K562 (cell line): ENCODE results near the gene IFITM2. TPM values are rescaled to one million over a fixed set of nuclear protein-coding genes. Genes with fewer than 3 reads are reported as not detected.

Experiments
- BMI1 ChIP-seq: fragments of 150-350 bp; IDR thresholded peaks from 2 replicates; pipeline ENCODE4 v1.6.1; 2014; ENCODE audit warnings: low read length
- CC2D1A ChIP-seq: fragments of 450-650 bp; IDR thresholded peaks from 2 replicates; pipeline ENCODE4 v1.6.1; 2017; ENCODE audit warnings: mild to moderate bottlenecking
- CEBPG ChIP-seq, 3 experiments: fragments of 200-800 bp in 1 of 3; sonication (Bioruptor generic) in 1 of 3; sonication (generic) in 1 of 3; formaldehyde crosslinking in 1 of 3; IDR thresholded peaks in 2 of 3; conservative IDR thresholded peaks in 1 of 3; 2 replicates each; pipeline versions ENCODE4 v1.6.1 to v1.8.0; 2016 to 2022; ENCODE audit warnings: missing compliant biosample characterization in 2 of 3, missing genetic modification characterization in 2 of 3, mild to moderate bottlenecking in 1 of 3, missing genetic modification reagents in 1 of 3
- GATA2 ChIP-seq: sonication (generic); formaldehyde crosslinking; IDR thresholded peaks from 2 replicates; pipeline ENCODE4 v1.4.0; 2020; ENCODE audit warnings: mild to moderate bottlenecking, missing genetic modification reagents
- GATAD2B ChIP-seq: fragments of 450-650 bp; IDR thresholded peaks from 2 replicates; pipeline ENCODE4 v1.6.1; 2017; ENCODE audit warnings: mild to moderate bottlenecking, borderline replicate concordance
- KDM4B ChIP-seq, 2 experiments: fragments of 450-650 bp in 1 of 2; sonication (generic) in 1 of 2; IDR thresholded peaks; 2 replicates each; pipeline ENCODE4 v1.6.1; 2016 to 2017; ENCODE audit warnings: borderline replicate concordance in 2 of 2, antibody characterized with exemption in 1 of 2, low read depth in 1 of 2, mild to moderate bottlenecking in 1 of 2
- NR2C1 ChIP-seq, 2 experiments: fragments of 450-650 bp; IDR thresholded peaks; 2 replicates each; pipeline ENCODE4 v1.6.1; 2017; ENCODE audit warnings: mild to moderate bottlenecking in 2 of 2, antibody characterized with exemption in 1 of 2, inconsistent platforms in 1 of 2, missing compliant biosample characterization in 1 of 2, missing genetic modification characterization in 1 of 2
- RCOR1 ChIP-seq, 2 experiments: IDR thresholded peaks; 2 replicates each; pipeline ENCODE4 v1.6.1; 2012; ENCODE audit warnings: low read depth in 2 of 2, low read length in 2 of 2, borderline replicate concordance in 1 of 2, improper control_type of control experiment in 1 of 2
- RUNX1 ChIP-seq: sonication (generic); IDR thresholded peaks from 2 replicates; pipeline ENCODE4 v1.6.1; 2016; ENCODE audit warnings: antibody characterized with exemption, low read depth
- ZNF408 ChIP-seq: fragments of 250-450 bp; sonication (Bioruptor Pico); IDR thresholded peaks from 2 replicates; pipeline ENCODE4 v1.4.0; 2020; ENCODE audit warnings: low read depth, mild to moderate bottlenecking, moderate library complexity
- ZNF518B ChIP-seq: fragments of 250-450 bp; sonication (Bioruptor Pico); IDR thresholded peaks from 2 replicates; pipeline ENCODE4 v1.5.0; 2021; ENCODE audit warnings: mild to moderate bottlenecking, moderate library complexity
- polyA plus RNA-seq, 8 experiments: library from polyadenylated mRNA; depleted of rRNA in 4 of 8; stranded (reverse) in 5 of 8; unstranded in 3 of 8; fragments of >200 nt; fragmentation: Nextera tagmentation in 2 of 8; fragmentation: Illumina TruSeq in 1 of 8; extraction: Ambion mirVana in 2 of 8; extraction: Trizol in 1 of 8; gene quantifications; 2 replicates each; pipeline versions ENCODE4 v1.2.1 to v1.2.3, GENCODE V29; 2011 to 2014; ENCODE audit warnings: inconsistent platforms in 1 of 8, missing spikeins in 1 of 8
- total RNA-seq, 7 experiments: library from RNA; depleted of rRNA in 6 of 7; stranded (reverse); fragments of >200 nt in 6 of 7; fragmentation: Illumina TruSeq in 2 of 7; extraction: Trizol in 2 of 7; gene quantifications; 2 replicates each; pipeline versions ENCODE4 v1.2.1 to v1.2.3, GENCODE V29; 2011 to 2021; ENCODE audit warnings: low replicate concordance in 1 of 7
- TF ChIP-seq, protein P1 (sequence below): fragments of 250-450 bp; sonication (Bioruptor Pico); IDR thresholded peaks from 2 replicates; pipeline ENCODE4 v1.4.0; 2020
- TF ChIP-seq, protein P2 (sequence below): sonication (generic); formaldehyde crosslinking; IDR thresholded peaks from 2 replicates; pipeline ENCODE4 v1.8.0; 2022; ENCODE audit warnings: mild to moderate bottlenecking, missing genetic modification reagents, borderline replicate concordance

The IFITM2 gene
- total and polyA plus RNA-seq, 9 of the 15 experiments (the other 6 are each of a cell fraction or from before 2014, with no cell fraction given): 52.8 to 4,872 (median 356) TPM

GRCh38 chr11:334264-334994, 26.8 kb downstream of the IFITM2 start (continued):
- peak; percentile 56; the same call in 1 of the 2 replicates for TF ChIP-seq CEBPG (CRISPR knock-in tag; IDR thresholded peaks at IDR 0.05)
- TF ChIP-seq CEBPG (tag; conservative IDR thresholded peaks at IDR 0.05 in 1 of 2, IDR thresholded peaks at IDR 0.05 in 1 of 2): peak in 1 of 2 experiments; percentile 56; a peak in 1 of 4 replicates
- no peak for TF ChIP-seq GATA2 (CRISPR knock-in tag)
- no peak for TF ChIP-seq CC2D1A
- no peak for TF ChIP-seq ZNF408 (CRISPR knock-in tag)
- 0 out of 2 replicates have a peak, but pooled peaks have one; percentile 24 for TF ChIP-seq GATAD2B
- TF ChIP-seq KDM4B (IDR thresholded peaks at IDR 0.05; ENCODE audit: borderline replicate concordance in 2 of 2, low read depth in 1 of 2): no peak
- TF ChIP-seq, protein P1, sequence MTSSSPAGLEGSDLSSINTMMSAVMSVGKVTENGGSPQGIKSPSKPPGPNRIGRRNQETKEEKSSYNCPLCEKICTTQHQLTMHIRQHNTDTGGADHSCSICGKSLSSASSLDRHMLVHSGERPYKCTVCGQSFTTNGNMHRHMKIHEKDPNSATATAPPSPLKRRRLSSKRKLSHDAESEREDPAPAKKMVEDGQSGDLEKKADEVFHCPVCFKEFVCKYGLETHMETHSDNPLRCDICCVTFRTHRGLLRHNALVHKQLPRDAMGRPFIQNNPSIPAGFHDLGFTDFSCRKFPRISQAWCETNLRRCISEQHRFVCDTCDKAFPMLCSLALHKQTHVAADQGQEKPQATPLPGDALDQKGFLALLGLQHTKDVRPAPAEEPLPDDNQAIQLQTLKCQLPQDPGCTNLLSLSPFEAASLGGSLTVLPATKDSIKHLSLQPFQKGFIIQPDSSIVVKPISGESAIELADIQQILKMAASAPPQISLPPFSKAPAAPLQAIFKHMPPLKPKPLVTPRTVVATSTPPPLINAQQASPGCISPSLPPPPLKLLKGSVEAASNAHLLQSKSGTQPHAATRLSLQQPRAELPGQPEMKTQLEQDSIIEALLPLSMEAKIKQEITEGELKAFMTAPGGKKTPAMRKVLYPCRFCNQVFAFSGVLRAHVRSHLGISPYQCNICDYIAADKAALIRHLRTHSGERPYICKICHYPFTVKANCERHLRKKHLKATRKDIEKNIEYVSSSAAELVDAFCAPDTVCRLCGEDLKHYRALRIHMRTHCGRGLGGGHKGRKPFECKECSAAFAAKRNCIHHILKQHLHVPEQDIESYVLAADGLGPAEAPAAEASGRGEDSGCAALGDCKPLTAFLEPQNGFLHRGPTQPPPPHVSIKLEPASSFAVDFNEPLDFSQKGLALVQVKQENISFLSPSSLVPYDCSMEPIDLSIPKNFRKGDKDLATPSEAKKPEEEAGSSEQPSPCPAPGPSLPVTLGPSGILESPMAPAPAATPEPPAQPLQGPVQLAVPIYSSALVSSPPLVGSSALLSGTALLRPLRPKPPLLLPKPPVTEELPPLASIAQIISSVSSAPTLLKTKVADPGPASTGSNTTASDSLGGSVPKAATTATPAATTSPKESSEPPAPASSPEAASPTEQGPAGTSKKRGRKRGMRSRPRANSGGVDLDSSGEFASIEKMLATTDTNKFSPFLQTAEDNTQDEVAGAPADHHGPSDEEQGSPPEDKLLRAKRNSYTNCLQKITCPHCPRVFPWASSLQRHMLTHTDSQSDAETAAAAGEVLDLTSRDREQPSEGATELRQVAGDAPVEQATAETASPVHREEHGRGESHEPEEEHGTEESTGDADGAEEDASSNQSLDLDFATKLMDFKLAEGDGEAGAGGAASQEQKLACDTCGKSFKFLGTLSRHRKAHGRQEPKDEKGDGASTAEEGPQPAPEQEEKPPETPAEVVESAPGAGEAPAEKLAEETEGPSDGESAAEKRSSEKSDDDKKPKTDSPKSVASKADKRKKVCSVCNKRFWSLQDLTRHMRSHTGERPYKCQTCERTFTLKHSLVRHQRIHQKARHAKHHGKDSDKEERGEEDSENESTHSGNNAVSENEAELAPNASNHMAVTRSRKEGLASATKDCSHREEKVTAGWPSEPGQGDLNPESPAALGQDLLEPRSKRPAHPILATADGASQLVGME (CRISPR knock-in tag): no peak
- TF ChIP-seq, protein P2, sequence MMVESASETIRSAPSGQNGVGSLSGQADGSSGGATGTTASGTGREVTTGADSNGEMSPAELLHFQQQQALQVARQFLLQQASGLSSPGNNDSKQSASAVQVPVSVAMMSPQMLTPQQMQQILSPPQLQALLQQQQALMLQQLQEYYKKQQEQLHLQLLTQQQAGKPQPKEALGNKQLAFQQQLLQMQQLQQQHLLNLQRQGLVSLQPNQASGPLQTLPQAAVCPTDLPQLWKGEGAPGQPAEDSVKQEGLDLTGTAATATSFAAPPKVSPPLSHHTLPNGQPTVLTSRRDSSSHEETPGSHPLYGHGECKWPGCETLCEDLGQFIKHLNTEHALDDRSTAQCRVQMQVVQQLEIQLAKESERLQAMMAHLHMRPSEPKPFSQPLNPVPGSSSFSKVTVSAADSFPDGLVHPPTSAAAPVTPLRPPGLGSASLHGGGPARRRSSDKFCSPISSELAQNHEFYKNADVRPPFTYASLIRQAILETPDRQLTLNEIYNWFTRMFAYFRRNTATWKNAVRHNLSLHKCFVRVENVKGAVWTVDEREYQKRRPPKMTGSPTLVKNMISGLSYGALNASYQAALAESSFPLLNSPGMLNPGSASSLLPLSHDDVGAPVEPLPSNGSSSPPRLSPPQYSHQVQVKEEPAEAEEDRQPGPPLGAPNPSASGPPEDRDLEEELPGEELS (CRISPR knock-in tag): no peak
- no peak for TF ChIP-seq RUNX1
- TF ChIP-seq BMI1: no peak
- TF ChIP-seq ZNF518B (CRISPR knock-in tag): no peak
- peak in 1 of 2 experiments; percentile 31; a peak in 1 of 4 replicates for TF ChIP-seq RCOR1 (IDR thresholded peaks at IDR 0.05; ENCODE audit: borderline replicate concordance in 1 of 2, low read depth in 2 of 2, low read length in 2 of 2)
- TF ChIP-seq NR2C1 (IDR thresholded peaks at IDR 0.05): no peak
- TF ChIP-seq NR2C1 (tag; IDR thresholded peaks at IDR 0.05): no peak
